ENCODE measurements around the gene BZW2. TPM values are rescaled to one million over a fixed set of nuclear protein-coding genes. Genes with fewer than 3 reads are reported as not detected.
A peak's percentile ranks its signal among the peaks of the same experiment; 100 is the strongest.

The BZW2 gene
- polyA plus RNA-seq, 1 donor, result 84.2 TPM

GRCh38 chr7:16715928-16716327 lies 69.9 kb downstream of the BZW2 start:
- DNase-seq, result no peak

GRCh38 chr7:16718111-16718656 lies 72.2 kb downstream of the BZW2 start:
- DNase-seq, result no peak

- DNase-seq, result no peak
Measured at GRCh38 chr7:16719699-16720098, 73.7 kb downstream of the BZW2 start.

DNA sequence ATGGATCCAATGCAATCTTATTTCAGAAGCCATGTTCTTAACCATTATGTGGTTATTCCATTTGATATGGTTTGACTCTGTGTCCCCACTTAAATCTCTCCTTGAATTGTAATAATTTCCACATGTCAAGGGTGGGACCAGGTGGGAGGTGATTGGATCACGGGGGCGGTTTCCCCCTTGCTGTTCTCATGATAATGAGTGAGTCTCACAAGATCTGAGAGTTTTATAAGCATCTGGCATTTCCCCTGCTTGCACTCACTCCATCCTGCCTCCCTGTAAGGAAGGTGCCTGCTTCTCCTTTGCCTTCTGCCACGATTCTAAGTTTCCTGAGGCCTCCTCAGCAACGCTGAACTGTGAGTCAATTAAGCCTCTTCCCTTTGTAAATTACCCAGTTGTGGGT lies 75.6 kb downstream of the BZW2 start:
- DNase-seq, result no peak

- no peak for DNase-seq
Measured at GRCh38 chr7:16724344-16724743, 78.4 kb downstream of the BZW2 start.

DNA sequence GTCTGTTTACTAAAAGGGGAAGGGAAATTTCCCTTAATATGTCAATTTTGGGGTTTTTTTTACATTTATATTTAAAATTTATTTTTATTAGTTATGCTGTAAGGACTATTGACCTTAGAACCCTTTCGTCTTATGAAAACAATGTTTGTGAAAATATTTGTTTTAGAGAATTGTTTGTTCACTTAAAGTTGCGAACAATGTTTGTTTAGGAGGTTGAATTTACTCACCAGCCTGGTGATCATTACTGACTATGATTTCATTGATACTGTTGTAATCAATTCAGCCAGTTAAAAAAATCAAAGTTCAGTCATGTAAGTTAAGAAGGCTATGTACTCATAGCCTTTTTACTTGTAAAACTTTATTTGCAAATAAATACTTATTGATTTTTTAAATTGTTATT lies 80.2 kb downstream of the BZW2 start:
- DNase-seq, result no peak

DNA sequence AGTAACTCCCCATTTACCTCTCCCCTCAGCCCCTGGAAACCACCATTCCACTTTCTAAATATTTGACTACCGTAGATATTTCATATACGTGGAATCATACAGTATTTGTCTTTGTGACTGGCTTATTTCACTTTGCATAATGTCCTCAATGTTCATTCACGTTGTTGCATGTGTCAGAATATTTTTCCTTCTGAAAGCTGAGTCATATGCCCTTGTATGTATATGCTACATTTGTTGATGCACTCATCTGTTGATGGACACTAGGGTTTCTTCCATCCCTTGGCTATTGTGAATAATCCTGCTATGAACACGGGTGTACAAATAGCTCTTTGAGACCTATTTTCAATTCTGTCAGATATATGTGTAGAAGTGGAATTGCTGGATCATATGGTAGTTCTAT lies 81.8 kb downstream of the BZW2 start:
- DNase-seq, result no peak

DNA sequence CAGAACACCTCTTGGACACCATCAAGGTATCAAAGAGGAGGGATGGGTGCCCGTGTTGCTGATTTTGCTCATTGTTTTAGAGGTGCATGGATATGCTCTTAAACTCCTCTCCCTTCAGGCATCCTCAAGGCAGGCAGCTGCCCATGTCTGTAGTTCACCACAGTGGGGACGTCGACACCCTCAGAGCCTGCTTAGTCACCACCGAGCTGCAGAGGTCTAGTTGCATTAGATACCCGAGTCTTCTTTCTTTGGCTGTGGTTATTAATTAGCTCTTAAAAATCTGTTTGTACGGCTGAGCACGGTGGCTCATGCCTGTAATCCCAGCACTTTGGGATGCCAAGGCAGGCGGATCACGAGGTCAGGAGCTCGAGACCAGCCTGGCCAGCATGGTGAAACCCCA lies 82.8 kb downstream of the BZW2 start:
- DNase-seq, result no peak

GRCh38 chr7:16729541-16729940 lies 83.6 kb downstream of the BZW2 start:
- DNase-seq, result no peak

DNA sequence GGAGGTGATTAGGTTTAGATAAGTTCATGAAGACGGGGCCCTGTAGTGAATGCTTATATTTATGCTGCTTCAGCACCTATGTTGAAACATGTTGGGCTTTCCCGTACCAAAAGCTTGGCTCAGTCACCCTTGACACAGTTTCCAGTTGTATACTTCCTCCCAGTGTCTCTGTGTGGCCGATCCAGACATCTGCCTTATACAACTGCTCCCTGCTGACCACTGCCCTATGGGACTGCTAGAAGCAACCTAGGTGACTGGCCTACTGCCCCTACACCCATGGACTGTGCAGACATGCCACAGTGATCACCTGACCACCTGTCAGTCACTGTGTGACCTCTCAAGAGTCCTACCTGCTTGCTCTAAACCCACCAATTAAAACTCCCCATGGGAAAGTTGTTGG lies 85.0 kb downstream of the BZW2 start:
- DNase-seq, result no peak

- DNase-seq, result no peak
Measured at GRCh38 chr7:16732828-16733227, 86.8 kb downstream of the BZW2 start.

DNA sequence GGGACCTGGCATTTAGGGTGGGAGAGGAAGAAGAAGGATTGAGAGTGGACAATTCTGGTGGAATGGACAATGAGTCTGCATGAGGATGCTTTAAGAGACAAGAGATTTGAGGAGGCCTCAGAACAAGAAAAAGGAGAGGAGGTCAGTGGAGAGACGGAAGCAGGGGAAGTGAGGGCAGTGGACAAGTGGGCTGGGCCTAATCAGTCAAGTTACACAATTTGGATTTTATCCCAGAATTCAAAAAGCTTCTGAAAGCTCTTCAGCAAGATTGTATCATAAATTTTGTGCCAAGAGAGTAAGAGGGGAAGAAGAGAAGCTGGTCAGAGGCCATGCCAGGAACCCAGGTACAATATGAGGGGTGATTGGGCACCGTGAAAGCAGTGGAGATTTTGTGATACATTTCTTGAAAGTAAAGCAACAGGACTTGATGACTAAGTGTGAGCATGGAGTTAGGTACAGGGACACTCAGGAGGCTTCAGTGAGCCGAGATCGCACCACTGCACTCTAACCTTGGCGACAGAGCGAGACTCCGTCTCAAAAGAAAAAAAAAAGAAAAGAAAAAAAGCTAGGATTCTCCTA lies 88.3 kb downstream of the BZW2 start:
- DNase-seq, result no peak

DNA sequence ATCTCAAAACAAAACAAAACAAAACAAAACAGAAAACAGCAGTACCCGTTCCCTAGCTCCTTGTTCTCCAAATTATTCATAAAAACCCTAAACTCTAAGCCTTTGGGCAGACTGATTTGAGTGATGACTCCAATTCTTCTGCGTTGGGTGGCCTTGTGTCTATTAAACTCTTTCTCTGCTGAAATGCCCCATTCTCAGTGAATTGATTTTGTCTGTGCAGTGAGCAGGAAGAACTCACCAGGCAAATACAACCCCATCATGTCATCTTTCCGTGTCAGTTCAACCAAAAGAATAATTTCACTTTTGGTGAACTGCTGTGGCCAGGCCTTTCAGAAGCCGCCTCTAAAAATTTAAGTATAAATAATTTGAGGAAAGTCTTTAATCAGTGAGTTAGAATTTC lies 89.0 kb downstream of the BZW2 start:
- DNase-seq, result no peak

DNA sequence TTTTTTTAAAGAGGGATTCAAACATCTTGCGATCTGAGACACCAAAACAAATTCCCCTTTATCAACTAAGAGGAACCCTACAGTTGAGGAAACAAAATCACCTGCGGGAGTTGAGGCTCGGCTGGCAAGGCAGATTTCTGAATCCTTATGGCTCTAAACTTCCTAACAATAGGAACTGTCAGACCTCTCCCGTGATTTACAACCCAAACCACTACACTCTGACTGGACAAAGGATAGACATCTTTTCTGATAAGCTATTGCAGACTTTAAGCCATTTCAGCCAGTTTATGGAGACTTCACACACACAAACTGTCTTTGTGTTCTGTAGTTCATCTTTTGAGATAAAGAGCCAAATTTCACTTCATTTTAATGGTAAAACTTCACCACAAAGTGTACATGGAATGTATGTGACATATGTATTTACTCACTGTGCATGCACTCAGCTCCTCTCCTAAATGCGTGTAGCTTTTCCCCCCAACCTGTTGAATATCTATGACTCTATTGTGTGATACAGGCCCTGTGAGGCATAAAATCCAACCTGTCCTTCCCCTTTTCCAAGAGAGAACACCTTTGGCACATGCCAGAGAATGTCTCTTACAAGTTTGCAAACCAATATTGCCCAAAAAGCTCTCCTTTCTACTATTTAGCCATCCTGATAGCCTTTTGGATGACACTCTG lies 92.2 kb downstream of the BZW2 start:
- no peak for DNase-seq

DNA sequence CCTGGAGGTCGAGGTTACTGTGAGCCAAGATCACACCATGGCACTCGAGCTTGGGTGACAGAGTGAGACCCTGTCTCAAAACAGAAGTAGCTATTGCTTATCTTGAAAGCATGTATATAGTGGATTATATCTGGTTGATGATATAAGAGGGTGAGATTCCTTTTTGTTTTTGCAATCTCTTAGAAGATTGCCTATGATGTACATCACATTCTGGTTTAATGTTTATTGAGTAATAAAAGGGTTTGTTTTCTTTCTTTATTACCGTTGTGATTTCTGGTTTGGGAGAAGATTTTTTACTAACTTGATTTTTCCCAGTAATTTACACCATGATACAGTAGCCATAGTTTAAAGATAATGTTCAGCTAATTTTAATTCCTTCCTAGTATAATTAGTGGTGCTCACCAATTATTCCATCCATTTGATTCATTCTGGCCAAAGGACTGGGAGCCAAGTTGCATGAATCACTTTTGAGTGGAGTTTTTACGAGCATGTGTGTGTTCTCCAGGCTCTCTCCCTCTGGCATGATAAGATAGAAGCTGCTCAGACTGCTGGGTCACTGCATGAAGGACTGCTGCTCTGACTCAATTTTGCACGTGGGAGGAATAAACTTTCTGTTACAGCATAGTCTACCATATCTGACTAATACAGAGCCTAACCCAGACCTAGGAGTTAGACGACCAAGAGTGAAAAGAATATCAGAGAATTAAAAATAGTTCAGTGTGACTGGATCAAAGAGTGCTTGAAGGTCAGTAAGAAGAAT lies 94.1 kb downstream of the BZW2 start:
- peak; percentile 38 for DNase-seq

DNA sequence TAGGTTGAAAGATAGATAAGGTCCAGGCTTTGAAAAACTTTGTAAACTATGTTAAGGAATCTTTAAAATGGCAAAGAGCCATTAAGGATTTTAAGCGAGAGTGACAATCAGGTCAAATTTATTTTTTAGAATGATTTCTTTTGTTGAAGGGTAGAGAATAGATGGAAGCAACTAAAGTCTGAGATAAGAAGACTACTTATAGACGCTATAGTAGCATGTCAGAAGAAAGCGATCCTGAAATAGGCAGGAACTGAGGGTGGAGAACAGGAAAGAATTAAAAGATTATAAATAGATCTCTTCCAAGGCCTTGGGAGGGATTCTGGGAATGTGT lies 94.6 kb downstream of the BZW2 start:
- DNase-seq, result no peak

DNA sequence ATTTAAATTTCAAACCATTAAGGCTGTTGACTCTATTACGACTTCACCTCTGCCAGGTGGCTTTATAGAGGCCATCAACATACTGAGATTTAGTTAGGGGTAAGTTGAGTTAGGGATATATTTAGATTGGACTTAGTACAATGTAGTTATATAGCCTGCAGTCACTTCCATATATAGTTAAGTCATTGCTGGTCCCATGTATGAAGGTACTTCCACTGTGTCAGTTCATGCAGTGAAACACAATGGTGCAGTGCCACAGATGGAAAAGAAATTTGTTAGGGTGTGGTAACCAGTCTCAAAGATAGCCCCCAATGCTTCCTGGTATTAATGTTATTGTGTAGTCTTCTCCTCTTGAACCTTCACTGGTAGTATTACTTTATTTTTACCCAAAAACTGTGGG lies 95.0 kb downstream of the BZW2 start:
- DNase-seq, result no peak

DNA sequence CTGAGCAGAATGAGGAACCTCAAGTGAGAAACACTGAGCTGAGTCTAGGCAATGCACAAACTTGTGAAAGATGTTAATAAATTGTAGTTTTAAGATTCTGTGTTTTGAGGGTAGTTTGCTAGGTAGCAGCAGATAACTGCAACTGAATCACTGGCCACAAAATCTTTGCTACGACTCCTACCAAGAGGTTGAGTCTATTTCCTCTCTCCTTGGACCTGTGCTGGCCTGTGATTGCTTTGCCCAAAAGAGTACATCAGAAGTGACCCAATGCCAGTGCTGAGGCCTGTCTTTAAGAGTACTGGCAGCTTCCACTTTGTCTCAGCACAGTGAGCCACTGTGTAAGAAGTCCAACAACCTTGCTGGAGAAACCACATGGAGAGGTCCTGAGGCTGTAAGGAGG lies 95.7 kb downstream of the BZW2 start:
- no peak for DNase-seq

- no peak for DNase-seq
Measured at GRCh38 chr7:16742547-16742946, 96.6 kb downstream of the BZW2 start.

- no peak for DNase-seq
Measured at GRCh38 chr7:16743236-16743635, 97.3 kb downstream of the BZW2 start.

GRCh38 chr7:16744518-16745250 lies 98.7 kb downstream of the BZW2 start:
- DNase-seq, result no peak

DNA sequence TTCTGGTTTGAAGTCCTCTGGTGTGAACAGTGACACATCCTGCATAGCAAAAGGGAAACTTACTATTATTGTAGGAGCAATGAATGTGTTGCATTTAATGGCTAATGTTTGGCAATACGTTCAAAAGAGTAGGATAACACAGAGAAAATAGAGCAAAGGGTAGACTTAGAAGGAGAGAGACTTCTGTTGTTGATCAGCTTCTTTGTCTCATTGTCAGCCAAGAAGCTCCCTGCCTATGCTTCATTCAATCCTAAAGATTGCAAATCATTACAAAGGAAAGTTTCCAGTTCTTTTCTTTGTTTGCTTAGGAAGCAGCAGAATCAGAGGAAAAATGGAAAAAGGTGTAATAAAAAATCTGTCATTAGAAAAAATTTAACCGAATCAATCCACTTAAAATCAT lies 99.7 kb downstream of the BZW2 start:
- no peak for DNase-seq

DNA sequence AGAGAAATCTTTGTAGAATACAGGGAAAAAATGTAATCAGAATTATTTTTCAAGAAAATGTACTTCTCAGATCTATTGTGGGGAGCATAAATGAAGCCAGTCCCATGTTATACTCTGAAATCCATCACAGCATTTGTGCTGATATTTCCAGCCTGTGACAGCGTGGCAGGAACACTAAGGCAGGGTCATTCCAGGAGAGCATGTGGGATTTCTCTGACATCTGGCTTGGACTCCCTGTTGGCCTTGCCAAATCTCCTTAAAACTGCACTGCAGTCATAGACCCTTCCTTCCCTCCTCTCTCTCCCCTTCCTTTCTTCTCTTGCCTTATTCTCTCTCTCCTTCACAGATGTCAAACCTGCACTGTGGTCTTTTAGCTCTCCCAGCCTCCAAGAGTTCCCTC lies 101.1 kb downstream of the BZW2 start:
- DNase-seq, result no peak
